ENCODE results near the gene TGFB2. TPM values are rescaled to one million over a fixed set of nuclear protein-coding genes. Genes with fewer than 3 reads are reported as not detected.

The TGFB2 gene
- total and polyA plus RNA-seq, 7 donors = 0.23 to 11.8 (median 6.3) TPM

- WGBS, 2 donors = 78 to 87% methylated on average over 5 of the region's 5 CpGs
- no peaks in the 10 kb centered on the region for H3K36me3 ChIP-seq
These were observed 80.7 kb downstream of the TGFB2 start for GRCh38 chr1:218425647-218426342.

DNA sequence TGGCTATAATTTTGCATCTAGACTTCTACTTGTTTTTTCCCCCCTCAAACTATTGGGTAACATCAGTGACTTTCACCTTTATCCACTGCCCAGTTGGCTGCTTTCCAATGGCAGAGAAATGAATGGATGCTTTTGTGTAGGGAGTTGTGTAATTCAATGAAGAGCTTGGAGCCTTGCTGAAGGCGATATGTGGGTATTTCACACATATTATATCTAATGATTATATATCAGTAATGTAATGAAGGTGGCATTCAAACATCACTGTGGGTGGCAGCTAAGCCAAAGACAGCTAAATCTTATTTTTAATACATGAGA is 81.2 kb downstream of the TGFB2 start:
- Histone ChIP-seq H3K9me3 (no peaks in the 10 kb centered on the region), H3K4me1 (peaks cover 0 to 23% (median 2%) of the 10 kb centered on the region in 4 donors), H3K4me3 (no peak overlapping the region), H3K36me3 (no peaks in the 10 kb centered on the region), H3K27me3 (no peaks in the 10 kb centered on the region), H3K27ac (no peak overlapping the region)
- TF ChIP-seq EP300 (IDR thresholded peaks at IDR 0.05) (no peak), POLR2A (IDR thresholded peaks at IDR 0.05) (no peak), POLR2AphosphoS5 (IDR thresholded peaks at IDR 0.05) (peak in 1 of 4 donors; percentile 14)
- TF ChIP-seq, protein P1, sequence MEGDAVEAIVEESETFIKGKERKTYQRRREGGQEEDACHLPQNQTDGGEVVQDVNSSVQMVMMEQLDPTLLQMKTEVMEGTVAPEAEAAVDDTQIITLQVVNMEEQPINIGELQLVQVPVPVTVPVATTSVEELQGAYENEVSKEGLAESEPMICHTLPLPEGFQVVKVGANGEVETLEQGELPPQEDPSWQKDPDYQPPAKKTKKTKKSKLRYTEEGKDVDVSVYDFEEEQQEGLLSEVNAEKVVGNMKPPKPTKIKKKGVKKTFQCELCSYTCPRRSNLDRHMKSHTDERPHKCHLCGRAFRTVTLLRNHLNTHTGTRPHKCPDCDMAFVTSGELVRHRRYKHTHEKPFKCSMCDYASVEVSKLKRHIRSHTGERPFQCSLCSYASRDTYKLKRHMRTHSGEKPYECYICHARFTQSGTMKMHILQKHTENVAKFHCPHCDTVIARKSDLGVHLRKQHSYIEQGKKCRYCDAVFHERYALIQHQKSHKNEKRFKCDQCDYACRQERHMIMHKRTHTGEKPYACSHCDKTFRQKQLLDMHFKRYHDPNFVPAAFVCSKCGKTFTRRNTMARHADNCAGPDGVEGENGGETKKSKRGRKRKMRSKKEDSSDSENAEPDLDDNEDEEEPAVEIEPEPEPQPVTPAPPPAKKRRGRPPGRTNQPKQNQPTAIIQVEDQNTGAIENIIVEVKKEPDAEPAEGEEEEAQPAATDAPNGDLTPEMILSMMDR (IDR thresholded peaks at IDR 0.05) = no peak
- intact Hi-C loops (cut with DNase I) = no loop called here
- WGBS, 2 donors = 52 to 95% methylated on average over 1 of the region's 1 CpG
- DNase-seq = peak; percentile 73

More at GRCh38 chr1:218425647-218426342, 80.7 kb downstream of the TGFB2 start:
- intact Hi-C loops (cut with DNase I) = no loop called here
- no peak for DNase-seq
- TF ChIP-seq POLR2A (IDR thresholded peaks at IDR 0.05) (no peak), POLR2AphosphoS5 (IDR thresholded peaks at IDR 0.05) (no peak), EP300 (IDR thresholded peaks at IDR 0.05) (no peak)
- TF ChIP-seq, protein P1 (IDR thresholded peaks at IDR 0.05) = no peak
- peaks cover 0 to 18% (median 0%) of the 10 kb centered on the region in 4 donors for H3K4me1 ChIP-seq
- peak overlapping the region in 1 of 4 donors; percentile 17 for H3K27ac ChIP-seq
- H3K4me3 ChIP-seq = no peak overlapping the region
- H3K9me3 ChIP-seq = no peaks in the 10 kb centered on the region
- H3K27me3 ChIP-seq = no peaks in the 10 kb centered on the region

DNA sequence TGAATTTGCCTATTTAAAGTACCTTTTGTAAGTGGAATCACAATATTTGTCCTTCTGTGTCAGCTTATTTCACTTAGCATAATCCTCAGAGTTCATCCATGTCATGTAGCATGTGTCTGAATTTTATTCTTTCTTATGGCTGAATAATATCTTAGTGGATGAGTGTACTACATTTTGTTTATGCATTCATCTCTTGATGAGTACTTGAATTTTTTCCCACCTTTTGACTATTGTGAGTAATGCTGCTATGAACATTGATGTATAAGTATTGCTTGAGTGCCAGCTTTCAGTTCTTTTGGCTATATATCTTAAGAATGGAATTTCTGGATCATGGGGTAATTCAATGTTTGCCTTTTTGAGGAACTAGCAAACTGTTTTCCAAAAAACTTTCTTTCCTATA is 84.2 kb downstream of the TGFB2 start:
- TF ChIP-seq EP300 (IDR thresholded peaks at IDR 0.05) = no peak
- TF ChIP-seq POLR2A (IDR thresholded peaks at IDR 0.05) = no peak
- TF ChIP-seq, protein P1 (IDR thresholded peaks at IDR 0.05) = no peak
- TF ChIP-seq POLR2AphosphoS5 (IDR thresholded peaks at IDR 0.05) = no peak
- no peak overlapping the region for H3K4me3 ChIP-seq
- intact Hi-C loops (cut with DNase I) = no loop called here
- H3K4me1 ChIP-seq = peaks cover 0 to 29% (median 18%) of the 10 kb centered on the region in 4 donors
- H3K9me3 ChIP-seq = no peaks in the 10 kb centered on the region
- DNase-seq = no peak
- H3K27ac ChIP-seq = no peak overlapping the region
- H3K36me3 ChIP-seq = no peaks in the 10 kb centered on the region
- no peaks in the 10 kb centered on the region for H3K27me3 ChIP-seq

DNA sequence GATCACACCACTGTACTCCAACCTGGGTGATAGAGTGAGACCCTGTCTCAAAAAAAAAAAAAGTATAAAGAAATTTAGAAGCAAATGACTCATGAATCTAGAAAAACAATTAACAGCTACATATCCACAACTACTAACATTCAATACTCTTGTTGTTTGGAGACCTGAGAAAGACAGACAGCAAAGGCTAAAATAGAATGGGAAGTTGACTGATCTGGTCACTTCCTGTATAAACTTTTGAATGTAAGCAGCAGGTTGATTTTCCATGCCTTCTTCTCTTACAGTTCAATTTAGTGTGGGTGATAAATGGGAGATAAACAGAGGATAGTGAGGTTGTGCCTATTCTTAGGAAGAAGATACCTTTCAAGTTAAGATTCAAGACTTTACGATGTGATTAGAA is 85.2 kb downstream of the TGFB2 start:
- peaks cover 0 to 29% (median 19%) of the 10 kb centered on the region in 4 donors for H3K4me1 ChIP-seq
- H3K36me3 ChIP-seq = peaks cover 0 to 4% (median 0%) of the 10 kb centered on the region in 4 donors
- intact Hi-C loops (cut with DNase I) = no loop called here
- no peaks in the 10 kb centered on the region for H3K9me3 ChIP-seq
- WGBS, 2 donors = 87 to 96% methylated on average over 1 of the region's 1 CpG
- no peaks in the 10 kb centered on the region for H3K27me3 ChIP-seq
- TF ChIP-seq, protein P1 (IDR thresholded peaks at IDR 0.05) = no peak
- TF ChIP-seq POLR2AphosphoS5 (IDR thresholded peaks at IDR 0.05) (no peak), EP300 (IDR thresholded peaks at IDR 0.05) (no peak), POLR2A (IDR thresholded peaks at IDR 0.05) (no peak)
- H3K4me3 ChIP-seq = no peak overlapping the region
- H3K27ac ChIP-seq = no peak overlapping the region
- no peak for DNase-seq

DNA sequence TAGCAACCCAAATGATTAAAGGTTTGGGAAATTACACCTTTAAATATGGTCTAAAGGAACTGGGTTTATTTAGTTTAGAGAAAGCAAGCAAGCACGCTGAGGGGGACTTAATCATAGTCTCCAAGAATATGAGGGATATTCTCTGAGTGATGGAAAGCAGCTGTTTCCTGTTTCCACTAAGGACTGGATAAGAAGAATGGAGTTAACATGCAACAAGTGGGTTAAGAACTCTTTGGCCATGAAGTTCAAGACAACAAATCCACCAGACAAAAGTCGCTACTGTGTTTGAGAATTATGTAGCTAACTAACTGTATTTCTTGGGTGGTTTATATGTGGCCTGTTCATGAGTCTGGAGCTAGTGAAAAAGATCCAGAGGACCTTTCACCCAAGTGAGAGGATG is 85.7 kb downstream of the TGFB2 start:
- DNase-seq = no peak
- no peak for TF ChIP-seq POLR2A (IDR thresholded peaks at IDR 0.05)
- TF ChIP-seq, protein P1 (IDR thresholded peaks at IDR 0.05) = no peak
- peak in 1 of 4 donors; percentile 14 for TF ChIP-seq POLR2AphosphoS5 (IDR thresholded peaks at IDR 0.05)
- TF ChIP-seq EP300 (IDR thresholded peaks at IDR 0.05) = no peak
- Histone ChIP-seq H3K27me3 (no peaks in the 10 kb centered on the region), H3K36me3 (peaks cover 0 to 4% (median 0%) of the 10 kb centered on the region in 4 donors), H3K27ac (peak overlapping the region in 1 of 4 donors; percentile 36), H3K9me3 (no peaks in the 10 kb centered on the region), H3K4me1 (peaks cover 0 to 28% (median 19%) of the 10 kb centered on the region in 4 donors), H3K4me3 (no peak overlapping the region)
- intact Hi-C loops (cut with DNase I) = no loop called here
- WGBS, 2 donors = 70% methylated on average over 2 of the region's 2 CpGs

Data from sigmoid colon (tissue), 7 donors.